Lower leg skin (tissue), 3 donors: ENCODE data around the gene MYOD1.

Experiments
- POLR2A ChIP-seq, 2 donors: fragments of 450-650 bp; IDR thresholded peaks; one replicate each; pipeline ENCODE4 v1.6.1; 2016 to 2017; ENCODE audit warnings: antibody characterized with exemption in 2 of 2, mild to moderate bottlenecking in 1 of 2, moderate library complexity in 1 of 2
- TF ChIP-seq, protein P1 (sequence below), 3 donors: fragments of 450-650 bp; IDR thresholded peaks; one replicate each; pipeline ENCODE4 v1.5.1; 2016; ENCODE audit warnings: antibody characterized with exemption in 3 of 3, mild to moderate bottlenecking in 3 of 3, moderate library complexity in 2 of 3

GRCh38 chr11:17684550-17684949 is 34.8 kb upstream of the MYOD1 start:
- no peak for TF ChIP-seq POLR2A (IDR thresholded peaks at IDR 0.05)
- TF ChIP-seq, protein P1, sequence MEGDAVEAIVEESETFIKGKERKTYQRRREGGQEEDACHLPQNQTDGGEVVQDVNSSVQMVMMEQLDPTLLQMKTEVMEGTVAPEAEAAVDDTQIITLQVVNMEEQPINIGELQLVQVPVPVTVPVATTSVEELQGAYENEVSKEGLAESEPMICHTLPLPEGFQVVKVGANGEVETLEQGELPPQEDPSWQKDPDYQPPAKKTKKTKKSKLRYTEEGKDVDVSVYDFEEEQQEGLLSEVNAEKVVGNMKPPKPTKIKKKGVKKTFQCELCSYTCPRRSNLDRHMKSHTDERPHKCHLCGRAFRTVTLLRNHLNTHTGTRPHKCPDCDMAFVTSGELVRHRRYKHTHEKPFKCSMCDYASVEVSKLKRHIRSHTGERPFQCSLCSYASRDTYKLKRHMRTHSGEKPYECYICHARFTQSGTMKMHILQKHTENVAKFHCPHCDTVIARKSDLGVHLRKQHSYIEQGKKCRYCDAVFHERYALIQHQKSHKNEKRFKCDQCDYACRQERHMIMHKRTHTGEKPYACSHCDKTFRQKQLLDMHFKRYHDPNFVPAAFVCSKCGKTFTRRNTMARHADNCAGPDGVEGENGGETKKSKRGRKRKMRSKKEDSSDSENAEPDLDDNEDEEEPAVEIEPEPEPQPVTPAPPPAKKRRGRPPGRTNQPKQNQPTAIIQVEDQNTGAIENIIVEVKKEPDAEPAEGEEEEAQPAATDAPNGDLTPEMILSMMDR (IDR thresholded peaks at IDR 0.05): no peak
